ENCODE results near the gene EBF3. TPM values are rescaled to one million over a fixed set of nuclear protein-coding genes. Genes with fewer than 3 reads are reported as not detected.

EBF3 gene
- total RNA-seq, 1 experiment from 2014 or later: not detected

DNA sequence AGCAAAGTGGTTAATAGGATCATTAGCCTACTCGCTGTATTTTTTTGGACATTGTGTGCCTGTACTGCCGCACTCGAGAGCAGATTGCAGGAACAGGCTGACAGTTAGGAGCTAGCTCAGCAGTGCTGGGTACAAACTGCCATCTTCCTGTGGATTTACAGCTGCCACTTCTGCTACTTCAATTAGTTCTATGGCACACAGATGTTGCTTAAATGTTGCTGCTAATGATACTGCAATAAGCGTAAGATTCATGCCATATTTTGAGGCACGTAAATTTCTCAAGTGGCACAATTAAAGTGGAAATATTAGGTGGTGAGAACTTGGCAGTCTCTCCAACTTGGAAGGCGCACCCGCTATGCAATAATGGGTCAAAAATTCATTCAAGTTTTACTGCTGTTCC lies 171.9 kb downstream of the EBF3 start:
- intact Hi-C loops (cut with micrococcal nuclease): no loop called here
- TF ChIP-seq EZH2 (IDR thresholded peaks at IDR 0.05; ENCODE audit: low read length, unreplicated experiment) (no peak), EZH2phosphoT487 (IDR thresholded peaks at IDR 0.05; ENCODE audit: borderline replicate concordance, low read length) (no peak), CTCF (conservative IDR thresholded peaks at IDR 0.05; ENCODE audit: low read depth, low read length) (no peak)
- no peak overlapping the region for H2AFZ ChIP-seq (ENCODE audit: low read length)
- H3K27me3 ChIP-seq (ENCODE audit: low read length): no peaks in the 10 kb centered on the region
- no peaks in the 10 kb centered on the region for H3K9me2 ChIP-seq (replicated peaks; ENCODE audit: low read length)
- no peak overlapping the region for H3K4me2 ChIP-seq (ENCODE audit: low read length)
- no peak overlapping the region for H3K4me3 ChIP-seq (ENCODE audit: low read length)
- H3K9ac ChIP-seq (ENCODE audit: low read length): no peak overlapping the region
- H3K79me2 ChIP-seq (ENCODE audit: low read length): no peaks in the 10 kb centered on the region
- H3K27ac ChIP-seq (ENCODE audit: low read length): no peak overlapping the region
- ChIA-PET POLR2A (ENCODE audit: unreplicated experiment) (no interaction called here), CTCF (no interaction called here)
- no TSS peak for BruUV-seq (replicated peaks)
- H3K36me3 ChIP-seq (ENCODE audit: low read depth, low read length): no peaks in the 10 kb centered on the region
- H4K20me1 ChIP-seq (ENCODE audit: low read length): no peaks in the 10 kb centered on the region
- no peaks in the 10 kb centered on the region for H3K4me1 ChIP-seq (ENCODE audit: insufficient read depth, low read length)
- DNase-seq: no peak
- no peak for ATAC-seq
- H3K9me3 ChIP-seq (ENCODE audit: low read length): no peaks in the 10 kb centered on the region
- H3F3A ChIP-seq (ENCODE audit: low read length, unreplicated experiment): no peaks in the 10 kb centered on the region

DNA sequence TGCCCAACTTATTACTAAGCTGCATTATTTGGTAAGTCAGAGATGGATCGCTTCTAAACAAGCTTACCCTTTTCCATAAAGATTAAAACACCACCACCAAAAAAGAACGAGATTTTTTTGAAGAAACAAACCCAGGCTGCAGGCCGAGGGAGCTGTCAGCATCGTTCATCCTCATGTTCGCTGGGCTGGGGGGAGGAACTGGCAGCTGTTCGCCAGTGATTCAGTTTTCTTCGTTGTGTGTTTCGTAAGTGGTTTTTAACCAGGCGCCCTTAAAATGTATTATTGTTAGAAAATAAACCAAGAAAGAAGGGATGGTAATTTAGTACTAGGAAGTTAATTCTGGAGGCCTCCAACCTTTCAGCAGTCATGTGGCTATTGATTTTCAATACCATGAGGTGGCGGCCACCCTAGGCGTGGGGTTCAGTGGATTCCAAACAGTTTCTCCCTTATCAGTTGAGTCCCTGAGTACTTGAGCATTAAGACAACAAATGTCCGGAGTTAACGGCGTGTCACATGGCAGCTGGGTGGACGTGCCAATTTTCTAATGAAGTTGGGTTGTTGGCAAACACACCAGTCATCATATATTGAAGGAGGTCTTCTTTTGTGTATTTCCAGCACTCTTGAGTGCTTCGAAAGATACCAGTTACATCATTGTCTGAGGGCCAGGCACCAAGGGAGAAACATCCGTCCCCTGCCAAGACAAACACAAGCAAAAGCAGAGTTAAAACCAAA lies 173.2 kb downstream of the EBF3 start:
- H3K4me3 ChIP-seq (ENCODE audit: low read length): no peak overlapping the region
- H3K27me3 ChIP-seq (ENCODE audit: low read length): no peaks in the 10 kb centered on the region
- no peak for TF ChIP-seq EZH2phosphoT487 (IDR thresholded peaks at IDR 0.05; ENCODE audit: borderline replicate concordance, low read length)
- no peak for TF ChIP-seq EZH2 (IDR thresholded peaks at IDR 0.05; ENCODE audit: low read length, unreplicated experiment)
- no peak for TF ChIP-seq CTCF (conservative IDR thresholded peaks at IDR 0.05; ENCODE audit: low read depth, low read length)
- no peaks in the 10 kb centered on the region for H3K4me1 ChIP-seq (ENCODE audit: insufficient read depth, low read length)
- POLR2A ChIA-PET (ENCODE audit: unreplicated experiment): no interaction called here
- CTCF ChIA-PET: no interaction called here
- H3K79me2 ChIP-seq (ENCODE audit: low read length): no peaks in the 10 kb centered on the region
- DNase-seq: no peak
- no peak overlapping the region for H2AFZ ChIP-seq (ENCODE audit: low read length)
- no peak overlapping the region for H3K9ac ChIP-seq (ENCODE audit: low read length)
- H3K4me2 ChIP-seq (ENCODE audit: low read length): no peak overlapping the region
- intact Hi-C loops (cut with micrococcal nuclease): no loop called here
- no peaks in the 10 kb centered on the region for H3F3A ChIP-seq (ENCODE audit: low read length, unreplicated experiment)
- no peaks in the 10 kb centered on the region for H3K9me3 ChIP-seq (ENCODE audit: low read length)
- no TSS peak for BruUV-seq (replicated peaks)
- ATAC-seq: no peak
- H4K20me1 ChIP-seq (ENCODE audit: low read length): no peaks in the 10 kb centered on the region
- H3K36me3 ChIP-seq (ENCODE audit: low read depth, low read length): no peaks in the 10 kb centered on the region
- no peak overlapping the region for H3K27ac ChIP-seq (ENCODE audit: low read length)
- no peaks in the 10 kb centered on the region for H3K9me2 ChIP-seq (replicated peaks; ENCODE audit: low read length)

DNA sequence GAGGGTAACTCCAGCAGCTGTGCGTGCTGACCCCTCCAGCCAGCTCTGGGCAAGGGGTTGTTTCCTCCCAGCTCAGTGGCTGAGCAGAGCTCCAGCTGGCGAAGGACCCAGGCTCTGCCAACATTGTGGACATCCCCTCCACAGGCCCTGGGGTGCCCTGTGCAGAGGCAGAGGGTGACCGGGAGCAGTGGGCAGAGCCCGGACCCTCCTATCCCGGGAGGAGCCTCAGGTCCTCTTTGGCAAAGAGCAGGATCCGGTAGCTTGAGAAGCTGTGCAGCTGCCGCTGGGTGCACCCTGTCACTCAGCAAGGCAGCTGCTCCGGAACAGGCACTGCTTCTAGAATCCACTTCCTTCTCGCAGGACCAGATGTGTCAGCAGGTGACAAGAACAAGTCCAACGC lies 175.9 kb downstream of the EBF3 start:
- Histone ChIP-seq H3K9me3 (ENCODE audit: low read length) (no peaks in the 10 kb centered on the region), H3K79me2 (ENCODE audit: low read length) (no peaks in the 10 kb centered on the region), H2AFZ (ENCODE audit: low read length) (no peak overlapping the region), H3K9me2 (replicated peaks; ENCODE audit: low read length) (no peaks in the 10 kb centered on the region), H3K4me2 (ENCODE audit: low read length) (no peak overlapping the region), H3K27me3 (ENCODE audit: low read length) (no peaks in the 10 kb centered on the region), H3K4me3 (ENCODE audit: low read length) (no peak overlapping the region), H3K36me3 (ENCODE audit: low read depth, low read length) (no peaks in the 10 kb centered on the region), H3K4me1 (ENCODE audit: insufficient read depth, low read length) (no peaks in the 10 kb centered on the region), H3F3A (ENCODE audit: low read length, unreplicated experiment) (no peaks in the 10 kb centered on the region), H3K27ac (ENCODE audit: low read length) (no peak overlapping the region), H4K20me1 (ENCODE audit: low read length) (no peaks in the 10 kb centered on the region), H3K9ac (ENCODE audit: low read length) (no peak overlapping the region)
- intact Hi-C loops (cut with micrococcal nuclease): no loop called here
- DNase-seq (no peak), ATAC-seq (no peak)
- CTCF ChIA-PET: no interaction called here
- TF ChIP-seq EZH2 (IDR thresholded peaks at IDR 0.05; ENCODE audit: low read length, unreplicated experiment) (no peak), EZH2phosphoT487 (IDR thresholded peaks at IDR 0.05; ENCODE audit: borderline replicate concordance, low read length) (no peak), CTCF (conservative IDR thresholded peaks at IDR 0.05; ENCODE audit: low read depth, low read length) (no peak)
- no TSS peak for BruUV-seq (replicated peaks)
- POLR2A ChIA-PET (ENCODE audit: unreplicated experiment): no interaction called here
